ENCODE measurements around the gene LAMC1. TPM values are rescaled to one million over a fixed set of nuclear protein-coding genes. Genes with fewer than 3 reads are reported as not detected.

LAMC1 gene
- total and polyA plus RNA-seq, 3 donors from 2014 or later = 64.5 to 112 (median 106) TPM

DNA sequence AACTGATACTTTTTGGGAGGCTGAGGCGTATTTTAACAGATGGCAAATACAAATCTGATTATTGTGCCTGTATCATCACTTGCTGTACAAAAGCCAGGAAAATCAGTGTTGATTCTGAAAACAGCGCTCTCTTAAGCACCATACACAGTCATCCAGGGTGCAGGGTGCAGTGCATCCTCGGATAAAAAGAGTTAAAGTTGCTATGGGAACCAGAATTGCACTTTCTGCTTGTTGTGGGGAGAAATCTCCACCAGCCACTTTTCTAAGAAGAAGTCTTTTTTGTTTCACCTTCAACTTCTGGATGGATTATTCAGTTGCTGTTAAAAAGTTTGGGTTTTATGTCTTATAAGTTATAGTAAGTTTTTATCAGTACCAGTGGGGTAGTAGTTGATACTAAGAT, 3.8 kb downstream of the LAMC1 start:
- intact Hi-C loops (cut with DNase I; ENCODE audit: low total_unique reads) = no loop called here
- no peak for DNase-seq
- Histone ChIP-seq H3K4me1 (peaks cover 14% of the 10 kb centered on the region), H3K9me3 (no peaks in the 10 kb centered on the region), H3K4me3 (no peak overlapping the region), H3K27me3 (no peaks in the 10 kb centered on the region), H3K27ac (no peak overlapping the region), H3K36me3 (ENCODE audit: low read depth, missing control alignments) (no peaks in the 10 kb centered on the region)
- 66 to 67% methylated on average over 3 of the region's 3 CpGs for WGBS, 2 donors
- no peak for TF ChIP-seq POLR2A (IDR thresholded peaks at IDR 0.05)
- TF ChIP-seq, protein P1, sequence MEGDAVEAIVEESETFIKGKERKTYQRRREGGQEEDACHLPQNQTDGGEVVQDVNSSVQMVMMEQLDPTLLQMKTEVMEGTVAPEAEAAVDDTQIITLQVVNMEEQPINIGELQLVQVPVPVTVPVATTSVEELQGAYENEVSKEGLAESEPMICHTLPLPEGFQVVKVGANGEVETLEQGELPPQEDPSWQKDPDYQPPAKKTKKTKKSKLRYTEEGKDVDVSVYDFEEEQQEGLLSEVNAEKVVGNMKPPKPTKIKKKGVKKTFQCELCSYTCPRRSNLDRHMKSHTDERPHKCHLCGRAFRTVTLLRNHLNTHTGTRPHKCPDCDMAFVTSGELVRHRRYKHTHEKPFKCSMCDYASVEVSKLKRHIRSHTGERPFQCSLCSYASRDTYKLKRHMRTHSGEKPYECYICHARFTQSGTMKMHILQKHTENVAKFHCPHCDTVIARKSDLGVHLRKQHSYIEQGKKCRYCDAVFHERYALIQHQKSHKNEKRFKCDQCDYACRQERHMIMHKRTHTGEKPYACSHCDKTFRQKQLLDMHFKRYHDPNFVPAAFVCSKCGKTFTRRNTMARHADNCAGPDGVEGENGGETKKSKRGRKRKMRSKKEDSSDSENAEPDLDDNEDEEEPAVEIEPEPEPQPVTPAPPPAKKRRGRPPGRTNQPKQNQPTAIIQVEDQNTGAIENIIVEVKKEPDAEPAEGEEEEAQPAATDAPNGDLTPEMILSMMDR (IDR thresholded peaks at IDR 0.05) = no peak

DNA sequence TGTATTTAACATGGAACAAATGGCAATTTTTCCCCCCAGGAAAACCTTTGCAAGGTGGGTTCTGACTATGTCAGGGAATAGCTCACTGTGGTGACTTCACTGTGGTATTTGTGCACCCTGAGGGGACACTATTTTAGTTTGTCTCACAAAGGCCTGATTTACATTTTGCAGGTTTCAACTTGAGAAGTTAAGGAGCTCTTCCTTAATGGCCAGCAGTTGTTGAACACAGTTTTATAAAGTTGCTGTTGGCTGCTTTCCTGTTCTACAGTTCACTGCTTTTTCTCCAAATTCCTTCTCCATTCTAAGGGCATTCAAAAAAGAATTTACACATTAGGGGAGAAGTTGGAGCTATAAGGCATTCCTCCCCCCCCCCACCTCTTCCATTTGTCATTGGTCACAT, 4.6 kb downstream of the LAMC1 start:
- intact Hi-C loops (cut with DNase I; ENCODE audit: low total_unique reads) = no loop called here
- H3K27ac ChIP-seq = no peak overlapping the region

DNA sequence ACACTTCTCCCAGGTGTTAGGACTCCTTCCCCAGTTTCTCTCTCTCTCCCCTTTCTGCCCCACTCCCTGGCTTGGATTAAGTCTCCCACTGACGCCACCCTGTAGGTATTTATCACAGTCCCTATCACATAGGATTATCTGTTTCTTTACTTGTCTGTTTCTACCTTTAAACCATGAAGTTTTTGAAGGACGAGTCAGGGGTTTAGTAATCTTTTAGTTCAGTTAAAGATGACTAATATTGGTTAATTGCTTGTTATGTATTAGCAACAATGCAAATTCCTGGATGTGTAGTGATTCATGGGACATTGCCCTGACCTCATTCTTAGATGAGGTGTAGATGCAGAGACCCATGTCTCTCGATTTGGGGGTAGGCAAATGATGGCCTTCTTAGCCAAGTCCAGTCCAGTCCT, 6.4 kb downstream of the LAMC1 start:
- H3K27me3 ChIP-seq = no peaks in the 10 kb centered on the region
- no peaks in the 10 kb centered on the region for H3K36me3 ChIP-seq (ENCODE audit: low read depth, missing control alignments)
- no peak overlapping the region for H3K4me3 ChIP-seq
- H3K9me3 ChIP-seq = no peaks in the 10 kb centered on the region
- no peak for DNase-seq
- intact Hi-C loops (cut with DNase I; ENCODE audit: low total_unique reads) = no loop called here
- TF ChIP-seq, protein P1 (IDR thresholded peaks at IDR 0.05) = no peak
- no peak for TF ChIP-seq POLR2A (IDR thresholded peaks at IDR 0.05)
- H3K4me1 ChIP-seq = peaks cover 13% of the 10 kb centered on the region
- no peak overlapping the region for H3K27ac ChIP-seq
- WGBS, 2 donors = 75 to 85% methylated on average over 3 of the region's 3 CpGs

More for the DNA sequence above, 4.6 kb downstream of the LAMC1 start:
- no peaks in the 10 kb centered on the region for H3K9me3 ChIP-seq
- H3K4me3 ChIP-seq = no peak overlapping the region
- H3K27me3 ChIP-seq = no peaks in the 10 kb centered on the region
- no peaks in the 10 kb centered on the region for H3K36me3 ChIP-seq (ENCODE audit: low read depth, missing control alignments)
- peaks cover 14% of the 10 kb centered on the region for H3K4me1 ChIP-seq
- TF ChIP-seq, protein P1 (IDR thresholded peaks at IDR 0.05) = no peak
- no peak for TF ChIP-seq POLR2A (IDR thresholded peaks at IDR 0.05)
- no peak for DNase-seq

DNA sequence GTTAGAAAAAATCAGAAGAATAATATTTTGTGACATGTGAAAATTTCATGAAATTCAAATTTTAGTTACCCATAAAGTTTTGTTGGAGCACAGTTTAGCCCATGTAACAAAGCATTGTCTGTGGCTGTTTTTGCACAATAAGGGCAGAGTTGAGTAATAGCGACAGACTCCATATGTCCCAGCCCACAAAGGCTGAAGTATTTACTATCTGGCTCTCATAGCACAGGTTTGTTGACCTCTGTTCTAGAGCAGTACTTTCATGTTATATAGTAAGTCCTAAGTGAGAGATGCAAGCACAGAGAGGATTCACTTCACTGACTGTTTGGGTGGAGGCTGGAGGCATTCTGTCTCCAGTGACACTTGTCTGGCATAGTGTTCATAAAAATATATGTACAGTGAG, 6.8 kb downstream of the LAMC1 start:
- Histone ChIP-seq H3K9me3 (no peaks in the 10 kb centered on the region), H3K27me3 (no peaks in the 10 kb centered on the region), H3K36me3 (ENCODE audit: low read depth, missing control alignments) (no peaks in the 10 kb centered on the region), H3K4me1 (peaks cover 8% of the 10 kb centered on the region), H3K4me3 (no peak overlapping the region), H3K27ac (no peak overlapping the region)
- no peak for DNase-seq
- 71 to 88% methylated on average over 1 of the region's 1 CpG for WGBS, 2 donors
- TF ChIP-seq POLR2A (IDR thresholded peaks at IDR 0.05) = no peak
- TF ChIP-seq, protein P1 (IDR thresholded peaks at IDR 0.05) = no peak
- intact Hi-C loops (cut with DNase I; ENCODE audit: low total_unique reads) = no loop called here

DNA sequence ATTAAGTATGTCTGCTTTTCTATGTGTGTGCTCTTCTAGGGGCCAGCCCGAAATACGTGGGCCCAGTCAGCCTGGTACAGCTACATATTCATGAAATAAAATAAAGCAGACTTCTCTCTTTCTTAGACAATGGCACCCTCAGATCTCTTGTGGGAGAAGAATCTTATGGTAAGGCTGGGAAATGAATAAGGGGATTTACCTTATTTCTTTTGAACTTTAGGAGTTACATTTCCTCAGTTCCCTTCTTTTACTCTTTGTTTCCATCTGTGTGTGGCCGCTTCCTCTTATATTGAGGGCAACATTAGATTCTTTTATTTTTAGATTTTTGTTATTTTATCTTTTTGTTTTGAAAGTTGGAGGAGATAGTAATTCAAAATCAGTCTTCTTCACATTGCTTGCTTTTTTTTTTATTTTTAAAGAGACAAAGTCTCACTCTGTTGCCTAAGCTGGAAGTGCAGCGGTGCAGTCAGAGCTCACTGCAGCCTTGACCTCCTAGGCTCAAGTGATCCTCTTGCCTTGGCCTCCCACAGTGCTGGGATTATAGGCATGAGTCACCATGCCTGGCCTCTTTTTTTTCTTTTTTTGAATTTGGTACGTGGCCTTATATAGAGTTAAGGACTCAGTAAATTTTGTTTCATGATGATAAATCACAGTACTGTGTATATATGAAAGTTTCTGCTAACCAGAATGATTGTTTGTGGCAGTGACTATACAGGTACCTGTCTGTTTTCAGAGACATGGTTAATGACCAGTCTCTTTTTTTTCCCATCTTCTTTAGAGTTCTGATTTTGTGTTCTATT, 9.1 kb downstream of the LAMC1 start:
- Histone ChIP-seq H3K27ac (no peak overlapping the region), H3K4me1 (peaks cover 1% of the 10 kb centered on the region), H3K9me3 (no peaks in the 10 kb centered on the region), H3K4me3 (no peak overlapping the region), H3K36me3 (ENCODE audit: low read depth, missing control alignments) (no peaks in the 10 kb centered on the region), H3K27me3 (no peaks in the 10 kb centered on the region)
- no peak for DNase-seq
- intact Hi-C loops (cut with DNase I; ENCODE audit: low total_unique reads) = no loop called here
- WGBS, 2 donors = 56 to 59% methylated on average over 5 of the region's 5 CpGs
- TF ChIP-seq POLR2A (IDR thresholded peaks at IDR 0.05) = no peak
- TF ChIP-seq, protein P1 (IDR thresholded peaks at IDR 0.05) = no peak
